IPS-NIHi7 (cell line): ENCODE measurements around the gene SKI.
A peak's percentile ranks its signal among the peaks of the same experiment; 100 is the strongest.
"Not testable (repeated sequence)": the region's sequence is repeated elsewhere in the genome, so short reads cannot be mapped to it uniquely, and the experiment has no call there.

Source experiments
- DNase-seq: peaks from one replicate; pipeline ENCODE4 v3.0.0; 2012; ENCODE audit warnings: mixed read lengths; ENCODE audit errors: extremely low spot score

SKI gene

DNA sequence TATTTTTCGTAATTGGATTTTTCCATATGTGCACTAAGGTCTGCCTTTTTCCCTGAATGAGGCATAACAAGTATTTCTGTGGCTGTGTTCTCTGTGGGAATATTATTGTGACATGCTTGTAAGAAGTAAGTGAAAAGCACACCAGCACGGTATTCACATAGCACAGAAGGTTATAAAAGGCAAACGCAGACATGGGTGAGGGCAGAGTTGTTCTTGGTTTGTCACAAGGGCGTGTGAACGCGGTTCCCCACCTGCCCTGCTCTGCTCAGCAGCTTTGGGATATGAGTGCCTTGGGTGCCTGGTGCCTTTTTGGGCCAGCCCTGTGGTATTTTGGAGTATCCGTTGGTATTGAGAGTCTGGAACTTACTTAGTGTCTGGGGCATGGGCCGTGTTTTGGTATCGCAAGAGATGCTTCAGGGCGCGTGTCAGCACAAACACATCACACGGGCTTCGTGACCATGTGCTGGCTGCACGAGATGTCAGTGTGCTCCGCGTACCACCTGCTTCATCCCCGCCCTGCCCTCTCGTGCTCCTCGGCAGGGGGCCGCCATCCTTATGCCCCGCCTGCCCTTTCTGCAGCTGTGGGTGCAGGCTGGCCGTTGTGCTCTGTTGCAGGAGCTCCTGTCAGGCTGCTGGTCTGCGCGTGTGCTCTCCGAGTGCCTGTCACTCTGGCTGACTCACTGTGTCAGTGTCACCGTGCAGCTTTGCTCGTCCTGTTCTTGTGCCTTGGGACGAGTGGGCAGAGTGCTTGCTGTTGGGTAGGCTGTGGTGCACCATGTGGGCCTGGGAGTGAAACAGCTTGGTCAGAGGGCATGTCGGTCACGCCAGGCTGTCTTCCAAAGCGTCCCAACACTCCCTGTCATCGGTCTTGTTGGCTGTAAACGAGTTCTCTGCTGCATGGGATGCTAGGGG, 15.0 kb downstream of the SKI start:
- no peak for DNase-seq

DNA sequence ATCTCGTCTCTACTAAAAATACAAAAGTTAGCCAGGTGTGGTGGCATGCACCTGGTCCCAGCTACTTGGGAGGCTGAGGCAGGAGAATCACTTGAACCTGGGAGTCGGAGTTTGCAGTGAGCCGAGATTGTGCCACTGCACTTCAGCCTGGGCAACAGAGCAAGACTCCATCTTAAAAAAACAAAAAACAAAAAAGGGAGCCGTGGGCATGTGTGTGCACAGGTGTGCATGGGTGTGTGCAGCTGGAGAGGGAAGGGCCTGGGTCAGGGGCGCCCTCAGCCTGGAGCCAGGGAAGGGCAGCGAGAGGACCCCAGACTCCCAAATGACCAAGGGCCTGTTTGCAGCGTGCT, 18.9 kb downstream of the SKI start:
- DNase-seq = not testable (repeated sequence)

DNA sequence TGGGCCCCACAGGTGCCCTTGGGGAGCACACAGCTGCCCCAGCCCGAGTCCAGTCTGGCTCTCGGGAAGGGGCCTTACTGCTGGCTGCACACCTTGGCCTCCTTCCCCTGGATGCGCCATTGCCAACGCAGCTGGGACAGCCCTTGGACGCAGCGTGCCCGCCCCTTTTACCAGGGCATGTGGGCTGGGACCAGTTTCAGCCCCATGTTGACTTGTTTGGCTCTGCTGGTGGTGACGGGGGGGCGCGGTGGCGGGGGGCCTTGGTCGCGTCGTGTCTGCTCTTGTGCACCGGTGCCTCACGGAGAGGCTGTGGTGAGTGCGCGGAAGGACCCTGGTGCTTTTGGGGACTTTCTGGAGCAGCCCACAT, 19.6 kb downstream of the SKI start:
- DNase-seq = no peak

DNA sequence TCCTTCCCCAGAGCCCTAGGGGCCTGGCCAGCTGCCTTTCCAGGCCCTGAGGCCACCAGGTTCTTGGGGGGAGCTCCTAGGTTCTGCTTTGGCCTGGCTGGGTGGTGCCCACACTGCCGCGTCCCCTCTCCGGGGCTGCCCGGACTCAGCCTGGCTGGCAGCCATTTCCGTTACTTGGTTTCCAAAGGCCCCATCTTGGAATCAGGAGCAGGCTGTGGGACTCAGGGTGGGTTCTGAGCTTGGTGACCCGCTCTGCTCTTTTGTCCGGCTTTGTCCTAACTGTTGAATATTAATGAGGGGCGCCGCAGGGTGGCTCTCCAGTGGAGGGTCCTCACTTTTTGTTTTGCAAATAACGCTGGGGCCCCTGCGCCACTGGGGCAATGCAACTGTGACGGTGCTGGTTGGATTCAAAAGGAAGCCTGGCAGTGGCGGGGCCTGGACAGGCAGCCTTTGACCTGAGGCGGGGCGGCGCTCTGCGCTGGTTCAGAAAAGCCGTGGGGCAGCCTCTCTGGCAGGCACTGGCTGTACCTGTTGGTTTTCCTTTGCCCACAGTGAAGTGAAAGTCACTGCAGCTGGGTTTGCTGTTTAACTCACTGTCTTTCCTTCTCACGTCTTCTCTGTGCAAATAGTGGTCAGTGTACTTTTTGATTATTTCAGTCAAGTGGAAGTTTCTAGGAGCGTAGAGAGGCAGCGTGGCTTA, 20.2 kb downstream of the SKI start:
- DNase-seq = peak; percentile 87

DNA sequence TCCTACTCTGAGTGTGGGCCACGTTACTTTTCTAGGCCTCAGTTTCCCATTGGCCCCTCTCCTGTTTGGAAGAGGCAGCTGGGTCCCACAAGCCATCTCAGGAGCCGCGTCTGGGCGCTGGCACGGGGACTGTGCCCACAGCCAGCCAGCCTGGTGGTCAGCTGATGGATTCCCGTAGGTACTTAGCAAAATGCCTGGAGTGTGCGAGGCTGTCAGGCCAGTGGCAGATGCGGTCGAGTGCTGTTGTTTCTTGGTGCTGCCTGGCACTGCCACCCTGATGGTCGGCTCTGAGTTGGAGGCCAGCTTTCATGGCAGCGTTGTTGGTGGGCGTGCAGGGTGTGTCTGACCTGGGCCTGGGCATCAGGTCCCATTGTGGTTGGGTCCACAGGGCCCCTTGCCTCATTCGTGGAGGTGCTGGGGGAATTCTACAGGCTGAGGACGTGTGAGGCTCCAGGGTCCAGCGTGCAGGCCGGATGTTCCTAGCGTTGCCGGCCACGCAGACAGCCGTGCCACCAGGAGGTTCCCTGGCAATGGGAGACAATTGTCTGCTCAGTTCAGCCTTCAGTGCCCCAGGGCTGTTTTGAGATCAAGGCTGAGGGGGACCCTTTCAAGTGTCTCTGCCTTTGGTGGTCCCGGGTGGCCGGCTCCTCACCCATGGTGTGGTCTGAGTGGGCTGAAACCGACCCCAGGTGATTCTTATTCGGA, 20.9 kb downstream of the SKI start:
- DNase-seq = no peak

DNA sequence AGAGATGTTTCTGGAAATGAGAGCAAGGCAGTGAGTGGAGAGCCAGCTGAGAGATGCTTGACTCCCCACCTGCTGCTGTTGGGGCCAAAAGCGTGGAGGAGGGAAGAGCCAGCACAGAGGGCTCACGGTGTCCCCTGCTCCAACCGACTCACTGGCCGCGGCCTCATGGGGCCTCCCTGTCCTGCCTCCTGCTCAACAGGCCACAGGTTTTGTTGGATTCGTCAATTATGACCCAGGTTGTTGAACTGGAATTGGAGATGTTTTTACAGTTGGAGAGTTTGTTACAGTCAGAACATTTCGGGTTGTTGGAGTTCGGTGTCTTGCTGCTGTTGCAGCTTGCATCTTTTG, 21.4 kb downstream of the SKI start:
- DNase-seq = no peak

DNA sequence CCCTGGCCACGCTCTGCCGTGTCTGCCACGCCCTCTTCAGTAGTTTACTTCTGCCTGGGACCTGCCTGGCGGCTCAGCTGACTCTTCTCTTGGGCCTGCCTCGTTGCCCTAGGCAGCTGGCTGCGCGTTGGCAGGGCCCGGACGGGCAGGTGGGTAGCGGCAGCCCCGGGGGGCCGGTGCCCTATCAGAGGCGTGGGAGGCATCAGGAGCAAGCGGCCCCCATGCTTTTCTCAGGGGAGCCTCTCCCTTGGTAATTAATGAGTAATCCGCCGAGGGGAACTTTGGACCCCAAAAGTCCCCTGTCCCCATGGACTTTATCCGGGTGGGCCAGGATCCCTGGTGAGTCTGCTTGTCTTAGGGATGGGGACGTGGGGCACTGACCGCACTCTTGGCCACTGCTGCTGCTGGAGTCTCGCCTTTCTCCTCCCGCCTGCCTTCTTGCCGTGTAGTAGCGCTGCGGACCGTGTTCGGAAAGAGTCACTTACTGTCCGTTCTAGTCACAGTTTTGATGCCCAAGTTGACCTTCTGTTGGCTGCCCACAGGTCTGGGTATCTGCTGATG, 22.7 kb downstream of the SKI start:
- no peak for DNase-seq

DNA sequence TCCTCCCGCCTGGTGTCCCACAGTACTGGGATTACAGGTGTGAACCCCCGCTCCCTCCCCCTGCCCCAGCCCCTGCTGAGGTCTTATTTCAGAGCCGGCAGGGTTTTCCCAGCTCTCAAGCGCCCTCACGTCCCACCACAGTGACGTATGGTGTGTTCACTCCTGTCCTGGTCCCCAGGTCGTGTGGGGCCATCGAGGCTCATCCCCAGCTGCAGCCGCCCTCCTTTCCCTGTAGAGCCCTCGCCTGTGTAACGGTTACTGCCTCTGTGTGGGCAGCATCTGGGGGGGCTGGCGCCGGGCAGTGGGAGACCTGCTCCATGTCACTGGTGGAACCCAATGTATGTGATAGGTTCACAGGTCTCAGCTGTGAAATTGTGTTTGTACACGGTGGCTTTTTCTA, 23.2 kb downstream of the SKI start:
- DNase-seq = no peak

DNA sequence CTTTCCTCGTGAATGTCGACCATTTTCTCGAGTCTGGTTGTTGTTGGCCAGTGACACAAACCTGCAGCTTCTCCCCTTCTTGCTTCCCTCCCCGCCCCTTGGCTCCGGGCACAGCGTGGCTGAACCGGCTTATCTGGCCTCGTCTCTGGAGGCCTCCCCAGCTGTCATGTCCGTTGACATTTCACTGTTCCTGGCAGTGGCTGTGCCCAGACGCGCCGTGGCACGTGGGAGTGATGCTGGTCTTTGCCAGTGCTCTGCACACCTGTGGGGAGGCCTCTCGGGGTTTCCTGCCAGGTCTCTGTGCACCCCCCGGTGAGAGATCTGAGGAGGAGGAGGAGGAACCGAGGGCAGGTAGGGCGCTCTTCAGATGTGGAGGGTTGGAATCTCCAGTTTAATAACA, 23.7 kb downstream of the SKI start:
- no peak for DNase-seq

DNA sequence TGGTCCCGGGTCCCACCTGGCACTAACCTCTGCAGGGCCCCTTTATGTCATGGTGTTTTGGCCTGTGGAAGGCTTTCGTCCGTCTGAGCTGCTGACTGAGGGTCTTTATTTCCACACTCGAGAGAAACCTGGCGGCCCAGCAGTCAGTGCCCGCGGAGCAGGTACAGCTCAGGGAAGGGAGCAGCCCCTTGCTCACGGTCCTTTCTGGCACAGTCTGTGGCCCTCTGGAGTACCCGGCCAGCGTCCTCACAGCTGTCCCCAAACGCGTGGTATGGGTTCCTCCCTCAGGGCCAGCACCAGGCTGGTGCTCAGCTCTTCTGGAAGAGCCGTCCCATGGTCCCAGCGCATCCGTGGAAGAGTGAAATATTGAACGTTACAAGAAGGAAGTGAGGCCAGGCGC, 24.3 kb downstream of the SKI start:
- no peak for DNase-seq

DNA sequence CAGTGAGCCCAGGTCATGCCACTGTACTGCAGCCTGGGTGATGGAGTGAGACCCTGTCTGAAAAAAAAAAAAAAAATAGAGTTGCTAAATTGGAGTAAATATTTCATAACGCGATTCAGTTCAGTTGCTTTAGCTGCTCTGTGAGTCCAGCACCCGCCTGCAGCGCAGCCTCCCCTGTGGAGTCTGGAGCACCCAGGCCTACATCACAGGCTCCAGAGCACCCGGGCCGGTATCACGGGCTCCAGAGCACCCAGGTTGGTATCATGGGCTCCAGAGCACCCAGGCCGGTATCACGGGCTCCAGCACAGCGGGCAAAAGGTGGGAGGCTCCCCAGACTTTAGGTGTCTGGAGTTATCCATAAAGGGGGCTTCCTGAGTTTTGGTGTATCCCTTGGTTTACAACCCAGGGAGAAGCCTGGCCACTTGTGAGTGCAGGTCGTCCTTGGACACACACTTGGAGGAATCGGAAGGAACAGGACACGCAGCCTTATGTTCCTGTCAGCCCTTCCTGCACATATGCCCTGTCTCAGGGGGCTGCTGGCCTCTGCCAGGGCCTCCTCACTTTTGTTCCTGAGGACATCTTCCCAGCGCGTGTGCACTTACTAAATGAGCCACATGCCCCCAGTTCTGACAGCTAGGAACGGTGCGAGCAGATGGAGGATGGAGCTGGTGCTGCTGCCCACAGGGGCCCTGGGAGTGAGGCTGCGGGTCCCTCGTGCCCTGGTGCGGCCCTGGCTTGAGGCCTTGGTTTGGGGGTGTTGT, 25.1 kb downstream of the SKI start:
- DNase-seq = no peak

DNA sequence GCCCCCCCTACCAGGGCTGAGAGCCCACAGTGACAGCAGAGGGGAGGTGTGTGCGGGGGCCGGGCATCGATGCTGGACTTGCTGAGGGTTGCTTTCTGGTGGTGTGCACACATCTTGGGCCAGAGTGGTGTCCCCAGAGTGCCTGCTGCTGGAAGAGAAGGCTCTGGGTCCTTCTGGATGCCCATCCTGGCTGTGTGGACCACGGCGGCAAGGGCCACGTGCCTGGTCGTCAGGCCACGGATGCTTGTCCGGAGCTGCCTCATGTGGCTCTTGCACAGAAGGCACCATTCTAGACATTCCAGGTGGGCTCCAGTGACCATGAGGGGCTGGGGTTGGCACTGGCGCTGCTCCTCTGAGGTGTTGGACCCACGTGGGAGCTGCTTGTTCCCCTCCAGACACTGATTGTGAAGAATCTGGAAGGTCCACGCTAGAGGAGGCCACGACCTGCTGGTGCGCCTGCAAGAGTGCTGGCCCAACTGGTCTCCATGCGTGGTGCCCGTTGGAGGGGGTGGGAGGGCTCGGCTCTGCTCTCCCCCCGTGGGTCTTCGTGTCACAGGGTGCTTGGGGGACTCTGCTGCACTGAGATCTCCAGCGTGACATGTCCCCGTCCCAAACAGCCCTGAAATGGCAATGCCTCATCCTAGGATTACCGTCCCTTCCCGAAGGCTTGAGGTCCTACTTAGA, 25.8 kb downstream of the SKI start:
- no peak for DNase-seq

DNA sequence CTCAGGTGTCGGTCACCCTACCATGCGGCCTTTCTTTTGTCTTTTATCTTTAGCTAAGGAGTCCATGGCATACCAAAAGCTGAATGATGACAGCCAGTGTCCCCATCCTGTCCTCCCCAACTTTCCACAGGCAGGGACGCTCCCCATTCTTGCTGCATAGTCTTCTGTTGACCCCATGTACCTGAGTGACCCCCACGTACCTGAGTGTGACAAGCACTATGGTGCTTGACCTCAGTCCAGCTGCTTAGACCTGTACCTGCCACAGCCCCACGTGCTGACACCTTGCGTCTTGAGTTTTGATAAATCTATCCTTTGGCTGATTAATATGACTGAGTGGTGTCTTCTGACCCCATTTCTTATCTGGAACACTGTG, 26.9 kb downstream of the SKI start:
- no peak for DNase-seq

DNA sequence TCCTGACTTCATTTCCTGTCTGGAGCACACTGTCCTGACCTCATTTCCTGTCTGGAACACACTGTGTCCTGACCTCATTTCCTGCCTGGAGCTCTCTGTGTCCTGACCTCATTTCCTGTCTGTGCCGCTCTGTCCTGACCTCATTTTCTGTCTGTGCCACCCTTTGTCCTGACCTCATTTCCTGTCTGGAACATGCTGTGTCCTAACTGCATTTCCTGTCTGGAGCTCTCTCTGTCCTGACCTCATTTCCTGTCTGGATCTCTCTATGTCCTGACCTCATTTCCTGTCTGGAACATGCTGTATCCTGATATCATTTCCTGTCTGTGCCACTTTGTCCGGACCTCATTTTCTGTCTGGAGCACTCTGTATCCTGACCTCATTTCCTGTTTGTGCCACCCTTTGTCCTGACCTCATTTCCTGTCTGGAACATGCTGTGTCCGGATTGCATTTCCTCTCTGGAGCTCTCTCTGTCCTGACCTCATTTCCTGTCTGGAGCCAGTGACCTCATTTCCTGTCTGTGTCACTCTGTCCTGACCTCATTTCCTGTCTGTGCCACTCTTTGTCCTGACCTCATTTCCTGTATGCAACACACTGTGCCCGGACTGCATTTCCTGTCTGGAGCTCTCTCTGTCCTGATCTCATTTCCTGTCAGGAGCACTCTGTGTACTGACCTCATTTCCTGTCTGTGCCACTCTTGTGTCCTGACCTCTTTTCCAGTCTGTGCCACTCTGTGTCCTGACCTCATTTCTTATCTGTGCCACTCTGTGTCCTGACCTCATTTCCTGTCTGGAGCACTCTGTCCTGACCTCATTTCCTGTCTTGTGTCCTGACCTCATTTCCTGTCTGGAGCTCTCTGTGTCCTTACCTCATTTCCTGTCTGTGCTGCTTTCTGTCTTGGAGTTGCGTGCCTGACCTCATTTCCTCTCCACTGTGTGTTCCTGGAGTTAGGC, 27.6 kb downstream of the SKI start:
- DNase-seq = no peak

DNA sequence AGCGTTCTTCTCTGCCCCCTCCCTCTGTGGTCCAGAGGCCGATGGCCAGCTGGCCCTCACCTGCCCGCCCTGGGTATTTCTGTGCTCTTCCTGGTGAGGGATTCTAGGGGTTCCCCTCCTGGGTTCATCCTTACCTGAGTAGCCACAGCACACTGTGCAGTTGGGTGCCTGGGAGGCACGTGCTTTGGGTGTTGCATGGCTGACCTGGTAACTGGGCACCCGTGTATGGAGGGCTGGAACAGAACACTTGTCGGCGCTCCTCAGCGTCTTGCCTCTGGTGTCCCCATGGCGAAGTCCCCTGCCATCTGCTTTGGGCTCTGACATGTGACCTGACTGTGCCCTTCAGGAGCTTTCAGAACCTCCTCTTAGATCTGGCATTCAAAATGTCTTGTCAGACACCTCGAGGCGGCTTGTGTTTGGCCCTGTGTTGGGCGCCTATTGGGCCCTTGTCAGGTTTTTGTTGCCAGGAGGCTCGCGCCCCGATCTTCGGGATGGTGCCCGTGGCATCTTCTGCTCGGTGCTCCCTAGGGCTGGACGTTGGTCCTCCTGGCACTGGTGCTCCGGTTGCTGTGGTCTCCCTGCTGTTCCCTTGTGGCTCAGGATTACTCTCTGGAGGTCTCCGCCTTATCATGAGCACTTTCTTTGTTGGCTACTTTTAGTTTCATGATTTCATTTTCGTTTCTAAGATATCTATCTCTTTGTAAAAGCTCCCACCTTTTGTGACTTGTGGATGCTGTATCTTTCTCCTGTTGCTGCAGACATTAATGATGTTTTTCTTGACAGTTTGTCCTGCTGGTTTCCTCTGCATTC, 28.5 kb downstream of the SKI start:
- no peak for DNase-seq

DNA sequence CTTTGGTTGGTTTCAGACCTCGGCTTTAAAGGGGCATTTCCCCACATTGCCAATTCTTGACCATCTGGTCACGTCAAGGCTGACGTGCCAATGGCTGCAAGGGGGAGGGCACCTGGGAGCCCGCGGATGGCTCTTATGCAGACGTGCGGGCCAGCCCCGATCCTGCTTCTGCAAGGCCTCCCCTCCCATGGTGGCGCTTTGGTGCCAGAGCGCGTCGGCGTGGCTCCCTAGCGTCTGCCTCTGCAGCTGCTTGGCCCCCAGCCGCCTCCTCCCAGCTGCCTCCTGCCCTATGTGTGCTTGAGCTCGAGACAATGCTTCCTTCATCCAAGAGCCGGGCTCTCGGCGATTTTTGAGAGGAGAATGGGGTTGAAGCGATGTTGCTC, 29.1 kb downstream of the SKI start:
- no peak for DNase-seq

DNA sequence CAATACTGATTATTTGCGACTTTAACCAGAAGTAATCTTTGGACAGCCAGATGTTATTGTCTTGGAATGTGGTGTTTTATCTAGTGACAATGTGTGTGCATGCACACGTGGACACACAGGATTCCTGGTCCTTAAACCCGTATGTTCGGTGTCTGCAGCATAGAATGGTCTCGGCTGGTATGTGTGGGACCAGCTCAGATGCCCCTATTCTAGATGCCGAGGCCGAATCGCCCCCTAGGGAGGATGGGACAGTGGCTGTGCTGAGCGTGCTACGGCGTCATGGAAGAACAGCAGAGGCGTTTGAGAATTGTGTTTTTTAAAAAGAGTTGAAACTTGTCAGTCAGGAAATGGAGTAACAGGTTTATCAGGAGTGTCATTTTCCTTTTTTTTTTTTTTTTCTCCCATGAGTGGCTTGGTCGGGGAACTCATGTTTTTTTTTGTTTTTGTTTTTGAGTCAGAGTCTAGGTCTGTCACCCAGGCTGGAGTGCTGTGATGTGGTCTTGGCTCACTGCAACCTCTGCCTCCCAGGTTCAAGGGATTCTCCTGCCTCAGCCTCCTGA, 30.1 kb downstream of the SKI start:
- no peak for DNase-seq

DNA sequence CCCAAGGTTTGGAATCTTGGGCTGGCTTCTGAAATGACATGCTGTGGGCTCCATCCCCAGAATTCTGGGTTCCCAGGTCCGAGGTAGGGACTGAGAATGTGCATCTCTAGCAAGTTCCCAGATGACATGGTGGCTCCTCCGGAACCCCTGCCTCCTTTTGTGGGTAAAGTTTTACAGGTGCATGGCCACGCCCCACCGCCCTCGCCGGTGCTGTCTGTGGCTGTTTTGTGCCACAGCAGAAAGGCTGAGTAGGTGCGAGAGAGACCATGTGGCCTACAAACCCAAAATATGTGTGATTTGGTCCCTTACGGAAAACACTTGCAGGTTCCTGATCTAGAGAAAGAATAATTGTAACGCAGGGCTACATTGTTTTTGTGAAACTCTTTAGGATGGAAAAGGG, 30.9 kb downstream of the SKI start:
- DNase-seq = no peak
